CD8-positive, alpha-beta memory T cell (primary cell): ENCODE data around the gene EMX2. TPM values are rescaled to one million over a fixed set of nuclear protein-coding genes. Genes with fewer than 3 reads are reported as not detected.

Source experiments
- CTCF ChIA-PET: fragments of 350-600 bp; sonication (Branson Sonifier 250); formaldehyde crosslinking; loops from one replicate; lab custom pipeline; 2021; ENCODE audit warnings: antibody characterized with exemption; lab: Charles Lee
- POLR2A ChIA-PET: fragments of 350-600 bp; sonication (Branson Sonifier 250); formaldehyde crosslinking; loops from one replicate; lab custom pipeline; 2021; ENCODE audit warnings: antibody characterized with exemption; lab: Charles Lee
- DNase-seq, 5 donors: peaks; one replicate each; pipeline versions ENCODE4 v3.0.0 to v3.0.0-alpha.2; 2020 to 2022; ENCODE audit warnings: mixed read lengths in 1 of 5
- H3K27ac ChIP-seq: one replicate; pipeline ENCODE4 v1.7.0; 2013; ENCODE audit warnings: low read depth, mild to moderate bottlenecking, low read length, moderate library complexity
- H3K27me3 ChIP-seq: 2 replicates; pipeline ENCODE4 v1.7.0; 2013; ENCODE audit warnings: low read length, mild to moderate bottlenecking; ENCODE audit not compliant: insufficient read depth, poor library complexity, severe bottlenecking
- H3K36me3 ChIP-seq: 2 replicates; pipeline ENCODE4 v1.7.0; 2013; ENCODE audit warnings: mild to moderate bottlenecking, low read length, moderate library complexity; ENCODE audit not compliant: insufficient read depth
- H3K4me1 ChIP-seq: 2 replicates; pipeline ENCODE4 v1.7.0; 2013; ENCODE audit warnings: mild to moderate bottlenecking, low read length, moderate library complexity; ENCODE audit not compliant: insufficient read depth
- H3K4me3 ChIP-seq: 2 replicates; pipeline ENCODE4 v1.7.0; 2013; ENCODE audit warnings: mild to moderate bottlenecking, low read length
- H3K9me3 ChIP-seq: 2 replicates; pipeline ENCODE4 v1.7.0; 2013; ENCODE audit warnings: mild to moderate bottlenecking, low read length
- H3K27ac Mint-ChIP-seq, 8 donors: one replicate each; pipeline ENCODE4 v1.8.0; 2020 to 2021; ENCODE audit warnings: mixed read lengths in 8 of 8, mild to moderate bottlenecking in 6 of 8, inconsistent platforms in 3 of 8, moderate library complexity in 3 of 8
- H3K27me3 Mint-ChIP-seq, 2 donors: one replicate each; pipeline ENCODE4 v1.8.0; 2020 to 2021; ENCODE audit warnings: mixed read lengths in 2 of 2, mild to moderate bottlenecking in 1 of 2, moderate library complexity in 1 of 2
- H3K36me3 Mint-ChIP-seq, 3 donors: one replicate each; pipeline ENCODE4 v1.8.0; 2020 to 2021; ENCODE audit warnings: mixed read lengths in 3 of 3, inconsistent platforms in 1 of 3, mild to moderate bottlenecking in 1 of 3
- H3K4me1 Mint-ChIP-seq, 3 donors: one replicate each; pipeline ENCODE4 v1.8.0; 2020 to 2021; ENCODE audit warnings: mixed read lengths in 3 of 3, inconsistent platforms in 1 of 3, mild to moderate bottlenecking in 1 of 3
- H3K4me3 Mint-ChIP-seq, 7 donors: one replicate each; pipeline ENCODE4 v1.8.0; 2020 to 2021; ENCODE audit warnings: mixed read lengths in 7 of 7, mild to moderate bottlenecking in 6 of 7, moderate library complexity in 4 of 7, inconsistent platforms in 2 of 7
- H3K9me3 Mint-ChIP-seq, 5 donors: one replicate each; pipeline ENCODE4 v1.8.0; 2020 to 2022; ENCODE audit warnings: mixed read lengths in 5 of 5, mild to moderate bottlenecking in 3 of 5, moderate library complexity in 2 of 5, inconsistent platforms in 1 of 5
- polyA plus RNA-seq: library from polyadenylated mRNA; unstranded; fragments of 300-500 nt; fragmentation: Illumina TruSeq; gene quantifications from one replicate; pipeline ENCODE4 v1.2.3, GENCODE V29; 2021
- total RNA-seq, 2 experiments: library from RNA; stranded (reverse); gene quantifications; one replicate each; pipeline ENCODE4 v1.2.3, GENCODE V29; 2021

EMX2 gene
- total and polyA plus RNA-seq, 3 experiments from 2014 or later, result not detected

GRCh38 chr10:117553815-117554172 is 11.2 kb downstream of the EMX2 start:
- Histone ChIP-seq H3K4me1 (no peaks in the 10 kb centered on the region), H3K4me3 (no peak overlapping the region), H3K9me3 (no peaks in the 10 kb centered on the region), H3K36me3 (no peaks in the 10 kb centered on the region), H3K27ac (no peak overlapping the region), H3K27me3 (peaks cover 22% of the 10 kb centered on the region)
- Mint-ChIP-seq H3K27me3 (peaks cover 58 to 85% of the 10 kb centered on the region in 2 donors), H3K27ac (no peak overlapping the region), H3K4me1 (peaks cover 4 to 16% (median 11%) of the 10 kb centered on the region in 3 donors), H3K36me3 (no peaks in the 10 kb centered on the region), H3K9me3 (peaks cover 0 to 5% (median 0%) of the 10 kb centered on the region in 5 donors), H3K4me3 (no peak overlapping the region)
- no peak for DNase-seq
- ChIA-PET POLR2A (no interaction called here), CTCF (no interaction called here)

GRCh38 chr10:117554241-117554814 is 11.8 kb downstream of the EMX2 start:
- H3K27me3 ChIP-seq, result peaks cover 19% of the 10 kb centered on the region
- CTCF ChIA-PET, result no interaction called here
- no peak for DNase-seq
- Mint-ChIP-seq H3K4me1 (peaks cover 4 to 16% (median 11%) of the 10 kb centered on the region in 3 donors), H3K4me3 (no peak overlapping the region), H3K9me3 (peaks cover 0 to 5% (median 0%) of the 10 kb centered on the region in 5 donors), H3K27me3 (peaks cover 55 to 80% of the 10 kb centered on the region in 2 donors), H3K27ac (no peak overlapping the region), H3K36me3 (no peaks in the 10 kb centered on the region)
- POLR2A ChIA-PET, result no interaction called here
- no peak overlapping the region for H3K27ac ChIP-seq
- H3K4me3 ChIP-seq, result no peak overlapping the region
- H3K9me3 ChIP-seq, result no peaks in the 10 kb centered on the region
- no peaks in the 10 kb centered on the region for H3K4me1 ChIP-seq
- no peaks in the 10 kb centered on the region for H3K36me3 ChIP-seq

GRCh38 chr10:117555017-117555416 is 12.5 kb downstream of the EMX2 start:
- no peaks in the 10 kb centered on the region for H3K9me3 ChIP-seq
- no peaks in the 10 kb centered on the region for H3K36me3 ChIP-seq
- ChIA-PET CTCF (no interaction called here), POLR2A (no interaction called here)
- peaks cover 49 to 76% of the 10 kb centered on the region in 2 donors for H3K27me3 Mint-ChIP-seq
- no peak overlapping the region for H3K4me3 Mint-ChIP-seq
- peaks cover 4 to 16% (median 11%) of the 10 kb centered on the region in 3 donors for H3K4me1 Mint-ChIP-seq
- peaks cover 0 to 5% (median 0%) of the 10 kb centered on the region in 5 donors for H3K9me3 Mint-ChIP-seq
- H3K36me3 Mint-ChIP-seq, result no peaks in the 10 kb centered on the region
- no peaks in the 10 kb centered on the region for H3K4me1 ChIP-seq
- H3K4me3 ChIP-seq, result no peak overlapping the region
- H3K27ac Mint-ChIP-seq, result no peak overlapping the region
- DNase-seq, result no peak
- H3K27me3 ChIP-seq, result peaks cover 21% of the 10 kb centered on the region
- no peak overlapping the region for H3K27ac ChIP-seq

GRCh38 chr10:117555863-117556262 is 13.3 kb downstream of the EMX2 start:
- no peaks in the 10 kb centered on the region for H3K36me3 Mint-ChIP-seq
- Histone ChIP-seq H3K36me3 (no peaks in the 10 kb centered on the region), H3K4me3 (no peak overlapping the region), H3K27me3 (peaks cover 18% of the 10 kb centered on the region), H3K4me1 (no peaks in the 10 kb centered on the region), H3K27ac (no peak overlapping the region), H3K9me3 (no peaks in the 10 kb centered on the region)
- H3K4me1 Mint-ChIP-seq, result peaks cover 4 to 16% (median 11%) of the 10 kb centered on the region in 3 donors
- H3K27ac Mint-ChIP-seq, result no peak overlapping the region
- H3K4me3 Mint-ChIP-seq, result no peak overlapping the region
- DNase-seq, result no peak
- H3K27me3 Mint-ChIP-seq, result peaks cover 40 to 68% of the 10 kb centered on the region in 2 donors
- ChIA-PET POLR2A (no interaction called here), CTCF (no interaction called here)
- peaks cover 0 to 5% (median 0%) of the 10 kb centered on the region in 5 donors for H3K9me3 Mint-ChIP-seq

- DNase-seq, result no peak
- H3K4me1 ChIP-seq, result no peaks in the 10 kb centered on the region
- no peak overlapping the region for H3K27ac ChIP-seq
- peaks cover 35 to 63% of the 10 kb centered on the region in 2 donors for H3K27me3 Mint-ChIP-seq
- peaks cover 18% of the 10 kb centered on the region for H3K27me3 ChIP-seq
- H3K9me3 ChIP-seq, result no peaks in the 10 kb centered on the region
- H3K4me3 ChIP-seq, result no peak overlapping the region
- H3K4me1 Mint-ChIP-seq, result peaks cover 4 to 16% (median 11%) of the 10 kb centered on the region in 3 donors
- no peak overlapping the region for H3K4me3 Mint-ChIP-seq
- CTCF ChIA-PET, result no interaction called here
- H3K36me3 Mint-ChIP-seq, result no peaks in the 10 kb centered on the region
- POLR2A ChIA-PET, result no interaction called here
- H3K27ac Mint-ChIP-seq, result no peak overlapping the region
- no peaks in the 10 kb centered on the region for H3K36me3 ChIP-seq
- H3K9me3 Mint-ChIP-seq, result peaks cover 0 to 5% (median 0%) of the 10 kb centered on the region in 5 donors
These were observed 13.8 kb downstream of the EMX2 start for GRCh38 chr10:117556356-117556755.

- Mint-ChIP-seq H3K27ac (no peak overlapping the region), H3K36me3 (no peaks in the 10 kb centered on the region), H3K27me3 (peaks cover 20 to 39% of the 10 kb centered on the region in 2 donors), H3K4me3 (no peak overlapping the region), H3K9me3 (no peaks in the 10 kb centered on the region), H3K4me1 (no peaks in the 10 kb centered on the region)
- ChIA-PET CTCF (no interaction called here), POLR2A (no interaction called here)
- peaks cover 3% of the 10 kb centered on the region for H3K27me3 ChIP-seq
- no peaks in the 10 kb centered on the region for H3K4me1 ChIP-seq
- no peak for DNase-seq
- no peaks in the 10 kb centered on the region for H3K9me3 ChIP-seq
- H3K36me3 ChIP-seq, result no peaks in the 10 kb centered on the region
- H3K4me3 ChIP-seq, result no peak overlapping the region
- no peak overlapping the region for H3K27ac ChIP-seq
These were observed 17.2 kb downstream of the EMX2 start for GRCh38 chr10:117559712-117560111.

- H3K9me3 Mint-ChIP-seq, result no peaks in the 10 kb centered on the region
- CTCF ChIA-PET, result no interaction called here
- H3K9me3 ChIP-seq, result no peaks in the 10 kb centered on the region
- no peak overlapping the region for H3K27ac ChIP-seq
- H3K4me3 Mint-ChIP-seq, result no peak overlapping the region
- no peaks in the 10 kb centered on the region for H3K36me3 ChIP-seq
- no peak overlapping the region for H3K27ac Mint-ChIP-seq
- H3K4me1 ChIP-seq, result no peaks in the 10 kb centered on the region
- H3K4me3 ChIP-seq, result no peak overlapping the region
- POLR2A ChIA-PET, result no interaction called here
- H3K36me3 Mint-ChIP-seq, result no peaks in the 10 kb centered on the region
- DNase-seq, result no peak
- peaks cover 3% of the 10 kb centered on the region for H3K27me3 ChIP-seq
- H3K4me1 Mint-ChIP-seq, result no peaks in the 10 kb centered on the region
- H3K27me3 Mint-ChIP-seq, result peaks cover 13 to 28% of the 10 kb centered on the region in 2 donors
These were observed 18.4 kb downstream of the EMX2 start for GRCh38 chr10:117560942-117561341.

- Mint-ChIP-seq H3K36me3 (no peaks in the 10 kb centered on the region), H3K27ac (no peak overlapping the region), H3K27me3 (peaks cover 5 to 20% of the 10 kb centered on the region in 2 donors), H3K4me3 (no peak overlapping the region), H3K4me1 (no peaks in the 10 kb centered on the region), H3K9me3 (no peaks in the 10 kb centered on the region)
- no peaks in the 10 kb centered on the region for H3K36me3 ChIP-seq
- H3K9me3 ChIP-seq, result no peaks in the 10 kb centered on the region
- CTCF ChIA-PET, result no interaction called here
- no peak for DNase-seq
- peaks cover 3% of the 10 kb centered on the region for H3K27me3 ChIP-seq
- POLR2A ChIA-PET, result no interaction called here
- no peak overlapping the region for H3K4me3 ChIP-seq
- no peaks in the 10 kb centered on the region for H3K4me1 ChIP-seq
- no peak overlapping the region for H3K27ac ChIP-seq
These were observed 19.7 kb downstream of the EMX2 start for GRCh38 chr10:117562220-117562619.
